ENCODE data around the gene MMP2.

MMP2 gene

GRCh38 chr16:55494994-55495421 is 16.0 kb downstream of the MMP2 start:
- no peaks in the 10 kb centered on the region for H4K20me1 ChIP-seq (ENCODE audit: insufficient read depth)
- H3K36me3 ChIP-seq (ENCODE audit: insufficient read depth), result no peaks in the 10 kb centered on the region
- no peak overlapping the region for H3K9ac ChIP-seq
- TF ChIP-seq, protein P1, sequence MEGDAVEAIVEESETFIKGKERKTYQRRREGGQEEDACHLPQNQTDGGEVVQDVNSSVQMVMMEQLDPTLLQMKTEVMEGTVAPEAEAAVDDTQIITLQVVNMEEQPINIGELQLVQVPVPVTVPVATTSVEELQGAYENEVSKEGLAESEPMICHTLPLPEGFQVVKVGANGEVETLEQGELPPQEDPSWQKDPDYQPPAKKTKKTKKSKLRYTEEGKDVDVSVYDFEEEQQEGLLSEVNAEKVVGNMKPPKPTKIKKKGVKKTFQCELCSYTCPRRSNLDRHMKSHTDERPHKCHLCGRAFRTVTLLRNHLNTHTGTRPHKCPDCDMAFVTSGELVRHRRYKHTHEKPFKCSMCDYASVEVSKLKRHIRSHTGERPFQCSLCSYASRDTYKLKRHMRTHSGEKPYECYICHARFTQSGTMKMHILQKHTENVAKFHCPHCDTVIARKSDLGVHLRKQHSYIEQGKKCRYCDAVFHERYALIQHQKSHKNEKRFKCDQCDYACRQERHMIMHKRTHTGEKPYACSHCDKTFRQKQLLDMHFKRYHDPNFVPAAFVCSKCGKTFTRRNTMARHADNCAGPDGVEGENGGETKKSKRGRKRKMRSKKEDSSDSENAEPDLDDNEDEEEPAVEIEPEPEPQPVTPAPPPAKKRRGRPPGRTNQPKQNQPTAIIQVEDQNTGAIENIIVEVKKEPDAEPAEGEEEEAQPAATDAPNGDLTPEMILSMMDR (conservative IDR thresholded peaks at IDR 0.05; ENCODE audit: low read depth, low read length), result no peak
- no peak overlapping the region for H2AFZ ChIP-seq (ENCODE audit: low read depth)
- no peak overlapping the region for H3K4me2 ChIP-seq
- no peaks in the 10 kb centered on the region for H3K4me1 ChIP-seq (ENCODE audit: low read depth, poor library complexity, severe bottlenecking)
- H3K27me3 ChIP-seq (ENCODE audit: insufficient read depth, low read depth), result no peaks in the 10 kb centered on the region
- H3K79me2 ChIP-seq (ENCODE audit: insufficient read depth, low read depth), result no peaks in the 10 kb centered on the region
- no peak overlapping the region for H3K27ac ChIP-seq
- H3K4me3 ChIP-seq (IDR thresholded peaks at IDR 0.05; ENCODE audit: insufficient read depth, low read depth, low read length), result no peak overlapping the region

GRCh38 chr16:55495616-55496289 is 16.8 kb downstream of the MMP2 start:
- H3K9ac ChIP-seq, result no peak overlapping the region
- H3K4me1 ChIP-seq (ENCODE audit: low read depth, poor library complexity, severe bottlenecking), result no peaks in the 10 kb centered on the region
- no peaks in the 10 kb centered on the region for H3K36me3 ChIP-seq (ENCODE audit: insufficient read depth)
- H3K4me3 ChIP-seq (IDR thresholded peaks at IDR 0.05; ENCODE audit: insufficient read depth, low read depth, low read length), result no peak overlapping the region
- H3K79me2 ChIP-seq (ENCODE audit: insufficient read depth, low read depth), result no peaks in the 10 kb centered on the region
- H3K27ac ChIP-seq, result no peak overlapping the region
- H3K27me3 ChIP-seq (ENCODE audit: insufficient read depth, low read depth), result no peaks in the 10 kb centered on the region
- no peak overlapping the region for H3K4me2 ChIP-seq
- TF ChIP-seq, protein P1 (conservative IDR thresholded peaks at IDR 0.05; ENCODE audit: low read depth, low read length), result no peak
- no peaks in the 10 kb centered on the region for H4K20me1 ChIP-seq (ENCODE audit: insufficient read depth)
- no peak overlapping the region for H2AFZ ChIP-seq (ENCODE audit: low read depth)

- Histone ChIP-seq H3K9ac (no peak overlapping the region), H3K4me2 (no peak overlapping the region), H3K4me3 (IDR thresholded peaks at IDR 0.05; ENCODE audit: insufficient read depth, low read depth, low read length) (no peak overlapping the region), H3K79me2 (ENCODE audit: insufficient read depth, low read depth) (no peaks in the 10 kb centered on the region), H3K27ac (no peak overlapping the region), H2AFZ (ENCODE audit: low read depth) (no peak overlapping the region), H4K20me1 (ENCODE audit: insufficient read depth) (no peaks in the 10 kb centered on the region), H3K27me3 (ENCODE audit: insufficient read depth, low read depth) (no peaks in the 10 kb centered on the region), H3K36me3 (ENCODE audit: insufficient read depth) (no peaks in the 10 kb centered on the region), H3K4me1 (ENCODE audit: low read depth, poor library complexity, severe bottlenecking) (no peaks in the 10 kb centered on the region)
- TF ChIP-seq, protein P1 (conservative IDR thresholded peaks at IDR 0.05; ENCODE audit: low read depth, low read length), result no peak
These were observed 17.6 kb downstream of the MMP2 start for GRCh38 chr16:55496509-55497145.

DNA sequence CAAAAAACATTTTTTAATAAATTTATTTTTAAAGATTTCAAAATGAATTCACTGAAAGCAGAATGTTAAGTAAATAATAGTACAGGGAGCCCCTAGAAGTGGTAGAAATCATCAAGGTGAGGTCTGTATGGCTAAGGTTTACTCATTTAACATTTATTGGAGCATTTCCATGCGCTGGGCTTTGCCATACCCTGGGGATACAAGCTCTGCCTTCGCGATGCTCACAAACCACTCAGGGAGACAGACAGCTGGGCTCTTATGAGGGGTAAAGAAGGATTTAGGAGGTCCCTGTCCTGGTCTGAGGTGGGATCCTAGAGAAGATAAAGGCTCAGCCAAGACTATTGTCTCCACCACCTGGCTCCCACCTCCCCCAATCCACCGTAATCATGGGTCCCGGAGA is 18.6 kb downstream of the MMP2 start:
- TF ChIP-seq, protein P1 (conservative IDR thresholded peaks at IDR 0.05; ENCODE audit: low read depth, low read length), result no peak
- H3K4me2 ChIP-seq, result no peak overlapping the region
- no peaks in the 10 kb centered on the region for H3K4me1 ChIP-seq (ENCODE audit: low read depth, poor library complexity, severe bottlenecking)
- no peaks in the 10 kb centered on the region for H4K20me1 ChIP-seq (ENCODE audit: insufficient read depth)
- H2AFZ ChIP-seq (ENCODE audit: low read depth), result no peak overlapping the region
- H3K27ac ChIP-seq, result no peak overlapping the region
- H3K9ac ChIP-seq, result no peak overlapping the region
- no peaks in the 10 kb centered on the region for H3K27me3 ChIP-seq (ENCODE audit: insufficient read depth, low read depth)
- no peak overlapping the region for H3K4me3 ChIP-seq (IDR thresholded peaks at IDR 0.05; ENCODE audit: insufficient read depth, low read depth, low read length)
- no peaks in the 10 kb centered on the region for H3K36me3 ChIP-seq (ENCODE audit: insufficient read depth)
- H3K79me2 ChIP-seq (ENCODE audit: insufficient read depth, low read depth), result no peaks in the 10 kb centered on the region
